ENCODE measurements around the gene PRKCI.
"Not testable (repeated sequence)": the region's sequence is repeated elsewhere in the genome, so short reads cannot be mapped to it uniquely, and the experiment has no call there.

Gene PRKCI

DNA sequence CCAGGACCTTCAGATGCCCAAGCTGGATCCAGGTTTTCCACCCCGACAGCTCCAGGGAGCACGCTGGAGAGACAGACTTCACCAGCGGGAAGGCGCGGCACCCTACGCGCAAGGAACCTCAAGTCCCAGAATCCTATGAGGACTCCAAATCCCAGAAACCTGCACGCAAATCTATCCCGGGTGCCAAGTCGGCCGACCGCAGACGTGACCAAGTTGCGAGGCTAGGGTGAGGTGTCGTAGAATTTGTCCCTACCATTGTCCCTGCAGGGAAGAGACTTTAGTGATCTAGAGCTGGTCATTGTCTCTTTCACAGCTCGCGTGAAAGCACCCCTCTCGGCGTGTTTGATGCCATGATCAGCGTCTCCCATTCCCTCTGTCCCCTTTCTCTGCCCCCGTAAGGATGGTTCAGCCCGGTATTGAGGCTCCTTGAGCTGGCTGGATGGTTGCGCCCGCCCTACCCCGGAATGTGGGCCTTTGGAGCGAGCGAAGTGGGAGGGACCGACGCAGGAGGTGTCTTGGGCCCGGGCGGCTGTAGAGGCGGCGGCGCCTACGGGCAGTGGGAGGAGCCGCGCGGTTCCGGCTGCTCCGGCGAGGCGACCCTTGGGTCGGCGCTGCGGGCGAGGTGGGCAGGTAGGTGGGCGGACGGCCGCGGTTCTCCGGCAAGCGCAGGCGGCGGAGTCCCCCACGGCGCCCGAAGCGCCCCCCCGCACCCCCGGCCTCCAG, at the start of gene PRKCI:
Gene PRKCI, plus strand, starts transcription at position 501 of the 723 bp plus-strand sequence. CDS start 246 bp downstream, outside the sequence.
- peak; percentile 97 for DNase-seq (ENCODE audit: low read depth in 2 of 2)

DNA sequence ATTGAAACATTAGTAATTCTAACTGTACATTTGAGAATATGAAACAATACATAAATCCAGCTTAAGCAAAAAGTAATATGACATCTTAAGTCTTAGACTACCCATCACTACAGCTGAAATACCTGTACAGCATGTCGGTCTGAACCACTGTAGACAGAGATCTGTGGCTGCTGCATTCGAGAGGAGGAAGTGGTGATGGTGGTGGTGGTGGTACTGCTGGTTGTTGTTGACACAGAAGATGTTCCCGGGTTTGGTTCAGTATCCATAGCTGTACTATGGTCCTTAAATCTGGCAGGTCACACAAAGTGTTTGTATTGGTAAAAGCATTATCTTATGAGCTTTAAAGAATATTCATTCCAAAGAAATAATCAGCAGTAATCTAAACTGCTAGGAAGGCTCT, 43.6 kb upstream of the PRKCI start:
- DNase-seq (ENCODE audit: low read depth in 2 of 2): no peak

DNA sequence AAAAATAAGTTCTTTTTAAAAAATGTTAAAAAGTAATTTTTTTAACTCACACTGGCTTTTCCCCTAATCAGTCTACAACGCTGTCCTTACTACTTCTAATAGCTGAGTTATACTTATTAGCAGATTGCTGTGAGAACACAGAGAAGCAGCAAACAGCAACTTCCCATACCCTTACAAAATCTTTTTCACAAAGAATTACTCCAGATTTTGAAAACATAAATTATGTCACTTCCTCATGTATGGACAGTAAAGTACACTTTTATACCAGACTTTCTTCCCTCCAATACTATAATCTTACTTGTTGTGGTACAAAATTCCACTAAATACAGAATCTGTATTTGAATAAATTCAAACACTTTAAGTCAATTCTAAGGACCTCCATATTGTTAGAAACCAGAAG, 42.8 kb upstream of the PRKCI start:
- no peak for DNase-seq (ENCODE audit: low read depth in 2 of 2)

DNA sequence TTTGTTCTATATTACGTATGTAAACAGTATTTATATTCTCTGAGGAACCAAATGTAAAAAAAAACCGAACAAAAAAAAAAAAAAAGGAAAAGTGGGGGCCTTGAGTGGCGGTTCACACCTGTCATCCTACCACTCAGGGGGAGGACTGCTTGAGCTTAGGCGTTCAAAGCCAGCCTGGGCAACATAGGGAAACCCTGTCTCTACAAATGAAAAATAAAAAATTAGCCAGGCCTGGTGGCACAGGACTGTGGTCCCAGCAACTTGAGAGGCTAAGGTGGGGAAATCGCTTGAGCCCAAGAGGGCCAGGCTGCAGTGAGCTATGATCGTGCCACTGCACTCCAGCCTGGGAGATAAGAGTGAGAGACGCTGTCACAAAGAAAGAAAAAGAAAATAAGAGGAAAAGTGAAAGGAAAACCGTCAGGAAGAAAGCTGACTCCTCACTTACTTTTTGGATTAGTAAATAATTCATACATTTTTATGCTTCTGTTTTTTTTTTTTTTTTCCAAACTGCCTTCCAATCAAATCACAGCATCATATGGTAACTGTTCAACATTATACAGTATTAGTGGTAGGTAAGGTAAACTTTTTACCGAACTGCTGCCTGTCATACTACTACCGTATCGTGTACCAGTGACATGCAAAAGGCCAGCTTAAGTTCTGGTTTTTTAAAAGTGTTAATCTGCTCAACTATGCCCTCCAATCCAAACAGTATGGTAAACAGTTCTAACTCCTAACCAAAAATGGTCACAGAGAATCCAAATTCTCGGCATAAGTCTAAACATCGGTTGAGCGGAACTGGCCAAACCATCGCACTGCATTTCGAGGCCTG, 41.9 kb upstream of the PRKCI start:
- no peak for DNase-seq (ENCODE audit: low read depth in 2 of 2)

DNA sequence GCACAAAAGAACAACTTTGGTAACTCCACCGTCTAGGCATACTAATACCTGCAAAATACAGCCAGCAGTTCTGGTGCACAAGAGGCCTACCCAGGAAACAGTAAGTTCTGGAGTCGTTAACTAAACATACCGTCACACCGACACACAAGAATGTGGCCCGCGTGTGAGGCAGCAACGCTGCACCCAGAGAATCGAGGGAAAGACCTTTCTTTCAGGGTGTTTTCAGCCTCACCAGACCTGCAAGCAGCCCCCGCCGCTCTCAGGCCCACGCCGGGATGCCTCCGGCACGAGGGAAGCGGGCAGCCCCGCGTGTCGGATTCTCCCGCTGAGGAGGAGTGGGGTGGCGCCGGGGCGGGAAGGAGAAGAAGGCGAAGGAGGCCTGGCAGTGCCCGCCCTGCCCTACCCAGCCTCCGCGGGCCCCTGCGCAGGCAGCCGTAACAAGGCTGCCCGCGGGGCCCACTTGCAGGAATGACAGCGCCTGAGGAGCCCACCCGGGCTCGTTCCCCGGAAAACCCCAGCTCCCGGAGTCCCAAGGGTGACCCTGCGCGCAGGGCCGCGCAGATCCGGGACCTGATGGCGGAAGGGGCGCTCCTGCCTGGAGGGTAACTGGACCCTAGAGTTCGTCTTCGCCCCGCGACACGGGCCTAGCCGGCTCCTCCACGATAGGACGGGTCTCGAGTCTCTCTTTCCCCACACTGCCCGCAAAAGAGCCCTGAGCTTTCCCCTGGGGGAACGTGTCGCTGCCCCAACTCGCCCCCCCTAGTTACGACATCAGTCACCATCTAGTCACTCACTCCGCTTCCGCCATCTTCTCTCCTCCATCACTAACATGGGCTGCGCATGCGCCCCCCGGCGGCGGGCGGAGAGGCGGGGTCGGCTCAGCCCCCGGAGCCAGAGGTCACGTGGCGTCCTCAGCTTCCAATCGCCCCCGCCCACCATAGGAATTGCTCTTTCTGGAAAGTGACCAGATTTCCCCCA, 41.0 kb upstream of the PRKCI start, which contains the start of gene PHC3:
Gene PHC3, minus strand, starts transcription at position 826 of the 978 bp plus-strand sequence. Its CDS starts 18 bp downstream, at position 808.
- peak; percentile 83 to 84 for DNase-seq (ENCODE audit: low read depth in 2 of 2)

DNA sequence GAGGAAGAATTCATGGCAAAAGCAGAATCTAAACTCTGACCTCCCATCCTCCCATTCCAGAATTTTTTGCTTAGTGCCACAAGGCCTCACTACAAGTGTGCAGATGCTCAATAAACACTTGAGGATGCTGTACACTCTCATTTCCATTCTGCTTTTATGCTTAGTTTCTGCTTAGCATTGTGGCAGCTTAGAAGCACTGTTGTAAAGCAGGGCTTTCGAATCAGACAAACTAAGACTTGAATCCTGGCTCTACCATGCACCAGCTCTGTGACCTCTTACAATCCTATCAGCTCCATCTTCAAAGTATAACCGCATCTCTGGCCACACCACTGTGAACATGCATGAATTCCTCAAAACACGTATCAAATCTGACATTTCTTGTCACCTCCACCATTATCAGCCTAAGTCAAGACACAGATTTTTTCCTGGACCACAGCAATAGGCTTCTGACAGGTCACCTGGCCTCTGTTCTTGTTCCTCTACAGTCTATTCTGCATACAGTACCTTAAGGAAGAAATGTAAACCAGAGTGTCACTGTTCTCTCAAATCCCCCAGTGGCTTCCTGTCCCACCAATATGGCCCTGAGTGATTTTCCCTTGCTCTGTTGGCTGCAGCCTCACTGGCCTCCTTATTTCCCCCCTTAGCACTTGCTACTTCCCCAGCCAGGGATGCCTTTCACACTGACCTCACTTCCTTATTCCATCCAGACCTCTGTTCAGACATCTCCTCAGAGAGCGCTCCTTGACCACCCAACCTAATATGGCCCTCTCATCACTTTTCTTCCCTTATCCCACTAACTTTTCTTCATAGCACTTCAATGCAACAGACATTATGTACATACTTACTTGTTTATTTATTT, 32.6 kb upstream of the PRKCI start:
- DNase-seq (ENCODE audit: low read depth in 2 of 2): no peak

DNA sequence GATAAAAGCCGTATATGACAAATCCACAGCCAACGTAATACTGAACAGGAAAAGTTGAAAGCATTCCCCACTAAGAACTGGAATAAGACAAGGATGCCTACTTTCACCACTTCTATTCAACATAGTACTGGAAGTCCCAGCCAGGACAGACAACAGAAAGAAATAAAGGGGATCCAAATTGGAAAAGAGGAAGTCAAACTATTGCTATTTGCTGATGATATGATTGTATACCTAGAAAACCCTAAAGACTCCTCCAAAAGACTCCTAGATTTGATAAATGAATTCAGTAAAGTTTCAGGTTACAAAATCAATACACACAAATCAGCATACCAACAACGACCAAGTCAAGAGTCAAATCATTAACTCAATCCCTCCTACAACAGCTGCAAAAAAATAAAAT, 26.5 kb upstream of the PRKCI start:
- not testable (repeated sequence) for DNase-seq (ENCODE audit: low read depth in 2 of 2)

DNA sequence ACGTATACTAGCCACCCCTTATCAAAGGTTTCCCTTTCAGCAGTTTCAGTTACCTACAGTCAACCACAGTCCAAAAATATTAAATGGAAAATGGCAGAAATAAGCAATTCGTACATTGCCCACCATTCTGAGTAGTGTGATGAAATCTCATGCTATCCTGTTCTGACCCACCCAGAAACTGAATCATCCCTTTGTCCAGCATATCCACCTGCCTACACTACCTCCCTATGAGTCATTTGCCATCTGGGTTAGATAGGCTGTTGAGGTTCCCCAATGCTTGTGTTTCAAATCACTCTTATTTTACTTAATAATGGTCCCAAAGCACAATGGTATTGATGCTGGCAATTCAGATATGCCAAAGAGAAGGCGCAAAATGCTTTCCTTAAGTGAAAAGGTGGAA, 25.4 kb upstream of the PRKCI start:
- no peak for DNase-seq (ENCODE audit: low read depth in 2 of 2)

DNA sequence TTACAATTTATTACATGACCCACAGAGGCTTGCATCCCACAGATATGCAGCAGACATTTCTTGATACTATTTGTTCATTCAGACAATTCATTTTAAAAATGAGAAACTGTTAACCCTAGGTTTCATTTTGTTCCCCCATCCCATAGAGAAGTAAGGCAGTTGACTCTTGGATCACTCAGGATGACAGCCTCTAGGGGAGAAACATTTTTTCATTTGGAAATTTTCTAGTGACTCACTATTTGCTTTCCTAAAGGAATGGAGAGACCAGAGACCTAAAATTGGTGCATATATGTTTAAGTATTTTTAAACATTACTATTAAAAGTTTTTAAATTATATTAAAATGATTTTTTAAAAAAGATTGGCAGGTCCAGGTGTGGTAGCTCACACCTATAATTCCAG, 21.2 kb upstream of the PRKCI start:
- no peak for DNase-seq (ENCODE audit: low read depth in 2 of 2)

DNA sequence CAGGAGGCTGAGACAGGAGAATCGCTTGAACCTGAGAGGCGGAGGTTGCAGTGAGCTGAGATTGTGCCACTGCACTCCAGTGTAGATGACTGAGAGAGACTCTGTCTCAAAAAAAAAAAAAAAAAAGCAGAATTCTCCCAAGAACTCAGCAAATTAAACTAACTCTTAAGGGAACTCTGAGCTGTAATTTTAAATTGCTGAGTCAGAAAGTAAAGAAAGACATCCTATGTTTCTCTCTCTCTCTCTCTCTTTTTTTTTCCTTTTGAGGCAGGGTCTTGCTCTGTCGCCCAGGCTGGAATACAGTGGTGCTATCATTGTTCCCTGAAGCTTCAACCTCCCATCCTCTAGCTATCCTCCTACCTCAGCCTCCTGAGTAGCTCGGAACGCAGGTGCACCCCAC, 20.7 kb upstream of the PRKCI start:
- DNase-seq (ENCODE audit: low read depth in 2 of 2): no peak

DNA sequence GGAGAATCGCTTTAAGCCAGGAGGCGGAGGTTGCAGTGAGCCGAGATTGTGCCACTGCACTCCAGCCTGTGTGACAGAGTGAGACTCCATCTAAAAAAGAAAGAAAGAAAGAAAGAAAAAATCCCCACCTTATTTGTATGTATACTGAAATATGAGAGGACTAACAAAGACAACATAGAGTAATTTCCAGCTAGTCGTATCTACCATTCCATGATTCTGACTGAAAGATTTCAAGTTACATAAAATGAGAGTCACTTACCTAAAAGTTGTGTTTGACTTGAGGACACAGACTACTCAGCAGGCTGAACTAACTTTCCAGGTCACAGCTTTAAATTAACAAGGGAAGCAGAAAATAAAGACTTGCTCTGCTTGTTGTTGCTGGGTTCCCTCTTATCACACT, 18.8 kb upstream of the PRKCI start:
- DNase-seq (ENCODE audit: low read depth in 2 of 2): no peak

DNA sequence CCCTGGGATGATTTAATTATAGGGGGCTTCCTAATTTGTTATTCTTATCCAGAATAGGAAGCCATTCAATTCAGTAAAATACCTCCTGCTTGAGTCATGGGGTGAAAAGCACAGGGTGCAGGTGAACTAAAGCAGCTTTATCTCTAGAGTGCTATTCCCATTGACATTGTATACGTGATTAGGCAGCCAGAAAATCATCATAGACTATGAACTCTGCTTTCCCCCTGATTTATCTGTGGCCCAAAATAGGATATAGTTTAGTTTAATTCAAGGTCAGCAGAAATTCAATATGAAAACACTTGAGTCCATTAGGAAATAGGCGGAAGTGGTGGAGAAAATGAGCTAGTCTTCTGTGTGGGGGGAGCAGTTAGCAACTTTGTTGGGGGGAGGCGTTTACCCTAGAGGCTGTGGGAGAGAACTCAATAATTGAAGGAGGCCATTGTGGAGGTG, 18.2 kb upstream of the PRKCI start:
- no peak for DNase-seq (ENCODE audit: low read depth in 2 of 2)

DNA sequence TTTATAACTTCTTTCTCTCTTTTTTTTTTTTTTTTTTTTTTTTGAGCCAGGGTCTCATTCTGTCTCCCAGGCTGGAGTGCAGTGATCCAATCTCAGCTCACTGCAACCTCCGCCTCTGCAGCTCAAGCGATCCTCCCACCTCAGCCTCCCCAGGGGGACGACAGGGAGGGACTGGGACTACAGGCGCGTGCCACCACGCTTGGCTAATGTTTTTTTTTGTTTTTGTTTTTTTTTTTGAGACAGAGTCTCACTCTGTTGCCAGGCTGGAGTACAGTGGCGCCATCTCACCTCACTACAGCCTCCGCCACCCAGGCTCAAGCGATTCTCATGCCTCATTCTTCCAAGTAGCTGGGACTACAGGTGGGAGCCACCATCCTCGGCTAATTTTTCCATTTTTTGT, 17.7 kb upstream of the PRKCI start:
- no peak for DNase-seq (ENCODE audit: low read depth in 2 of 2)

DNA sequence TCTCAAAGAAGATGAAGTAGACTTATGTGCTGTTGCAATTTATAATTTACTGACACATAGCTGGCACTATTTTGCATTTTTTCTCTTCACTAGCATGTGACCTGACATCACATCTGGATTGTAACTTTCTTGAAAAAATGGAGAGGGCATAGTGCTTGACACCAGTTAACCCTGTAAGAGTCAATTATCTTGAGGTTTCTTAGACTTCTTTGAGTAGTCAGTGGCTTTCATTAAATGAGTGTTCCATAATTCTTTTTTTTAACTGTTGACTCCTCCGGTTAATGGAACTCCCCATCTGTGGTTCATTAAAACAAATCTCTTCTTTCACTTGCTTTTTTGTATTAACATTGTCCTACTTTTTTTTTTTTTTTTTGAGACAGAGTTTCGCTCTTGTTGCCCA, 16.9 kb upstream of the PRKCI start:
- DNase-seq (ENCODE audit: low read depth in 2 of 2): no peak

DNA sequence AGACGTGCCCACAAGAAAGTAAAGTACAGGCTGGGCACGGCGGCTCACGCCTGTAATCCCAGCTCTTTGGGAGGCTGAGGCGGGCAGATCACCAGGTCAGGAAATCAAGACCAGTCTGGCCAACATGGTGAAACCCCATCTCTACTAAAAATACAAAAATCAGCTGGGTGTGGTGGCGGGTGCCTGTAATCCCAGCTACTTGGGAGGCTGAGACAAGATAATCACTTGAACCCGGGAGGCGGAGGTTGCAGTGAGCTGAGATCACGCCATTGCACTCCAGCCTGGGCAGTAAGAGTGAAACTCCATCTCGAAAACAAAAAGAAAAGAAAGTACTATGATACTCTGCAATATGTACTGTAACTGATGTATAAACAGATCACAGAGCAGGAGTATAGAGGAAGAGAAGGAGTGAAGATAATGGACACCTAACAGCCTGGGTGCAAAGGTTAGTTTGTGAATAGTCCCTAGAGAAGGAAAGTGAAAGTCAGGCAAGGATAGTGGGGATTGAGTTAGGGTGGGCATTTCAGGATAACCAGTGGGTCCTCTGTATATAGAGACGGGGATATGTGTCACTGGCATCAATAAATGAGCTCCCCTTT, 16.0 kb upstream of the PRKCI start:
- DNase-seq (ENCODE audit: low read depth in 2 of 2): not testable (repeated sequence)

DNA sequence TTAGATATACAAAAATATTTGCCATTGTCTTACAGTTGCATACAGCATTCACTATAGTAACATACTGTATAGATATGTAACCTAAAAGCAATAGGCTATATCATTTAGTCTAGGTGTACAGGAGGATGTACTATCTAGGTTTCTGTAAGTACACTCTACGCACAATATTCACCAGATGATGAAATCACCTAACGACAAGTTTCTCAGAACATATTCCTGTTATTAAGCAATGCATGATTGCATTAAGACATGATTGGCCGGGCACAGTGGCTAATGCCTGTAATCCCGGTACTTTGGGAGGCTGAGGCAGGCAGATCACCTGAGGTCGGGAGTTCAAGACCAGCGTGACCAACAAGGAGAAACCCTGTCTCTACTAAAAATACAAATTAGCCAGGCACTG, 14.5 kb upstream of the PRKCI start:
- no peak for DNase-seq (ENCODE audit: low read depth in 2 of 2)

DNA sequence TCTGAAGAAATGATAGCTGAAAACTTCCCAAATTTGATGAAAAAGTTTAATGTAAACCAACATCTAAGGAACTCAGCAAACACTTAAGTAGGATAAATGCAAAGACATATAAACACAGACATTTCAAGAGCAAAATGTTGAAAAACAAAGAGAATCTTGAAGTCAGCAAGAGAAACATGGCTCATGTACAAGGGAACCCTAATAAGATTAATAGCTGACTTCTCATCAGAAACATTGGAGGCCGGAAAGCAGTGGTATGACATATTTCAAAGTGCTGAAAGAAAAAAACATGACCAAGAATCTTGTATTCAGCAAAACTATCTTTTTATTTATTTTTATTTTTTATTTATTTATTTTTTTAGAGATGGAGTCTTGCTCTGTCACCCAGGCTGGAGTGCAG, 10.6 kb upstream of the PRKCI start:
- DNase-seq (ENCODE audit: low read depth in 2 of 2): no peak

DNA sequence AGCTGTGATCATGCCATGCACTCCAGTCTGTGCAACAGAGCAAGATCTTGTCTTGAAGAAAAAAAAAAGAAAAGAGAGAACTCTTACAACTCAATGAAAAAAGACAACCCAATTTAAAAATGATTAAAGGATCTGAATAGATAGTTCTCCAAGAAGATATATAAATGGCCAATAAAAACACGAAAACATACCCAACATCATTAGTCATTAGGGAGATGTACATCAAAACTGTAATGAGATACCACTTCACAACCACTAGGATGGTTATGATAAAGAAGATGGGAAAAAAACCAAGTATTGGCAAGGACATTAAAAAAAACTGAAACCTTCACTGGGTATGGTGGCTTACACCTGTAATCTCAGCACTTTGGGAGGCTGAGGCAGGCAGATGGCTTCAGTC, 2.4 kb upstream of the PRKCI start:
- DNase-seq (ENCODE audit: low read depth in 2 of 2): no peak

DNA sequence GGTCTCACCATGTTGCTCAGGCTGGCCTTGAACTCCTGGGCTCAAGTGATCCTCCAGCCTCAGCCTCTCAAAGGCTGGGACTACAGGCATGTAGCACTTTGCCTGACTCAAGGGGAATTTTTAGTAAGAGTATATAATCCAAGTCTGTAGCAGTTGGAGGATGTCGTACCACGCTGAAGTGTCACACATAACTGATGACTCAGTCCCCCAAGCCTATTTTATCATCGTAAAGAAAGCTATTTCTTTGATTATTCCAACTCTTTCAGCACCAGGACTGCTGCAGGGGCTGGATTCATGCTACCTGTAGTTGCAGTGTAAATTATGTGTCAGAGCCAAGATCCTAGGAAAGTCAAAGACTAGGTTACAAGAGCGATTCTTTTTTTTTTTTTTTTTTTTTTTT, 1.4 kb upstream of the PRKCI start:
- DNase-seq (ENCODE audit: low read depth in 2 of 2): no peak
